Activated gamma-delta T cell (primary cell): Measurements from ENCODE around the gene TNNI2.
"Not testable (repeated sequence)": the region's sequence is repeated elsewhere in the genome, so short reads cannot be mapped to it uniquely, and the experiment has no call there.

Source experiments
- DNase-seq: peaks from one replicate; lab custom pipeline; 2025; lab: John Stamatoyannopoulos, UW
- total RNA-seq, 2 donors: gene quantifications; one replicate each; lab custom pipeline; 2026; lab: John Stamatoyannopoulos, UW

TNNI2 gene
- total RNA-seq, result 0.10 to 0.31 reads per million in 2 donors

- DNase-seq, result no peak
These were observed at the start of gene TNNI2 for GRCh38 chr11:1838426-1839144. Gene TNNI2, plus strand, starts transcription at chr11:1838981. Its CDS starts 716 bp downstream, at chr11:1839697.

DNA sequence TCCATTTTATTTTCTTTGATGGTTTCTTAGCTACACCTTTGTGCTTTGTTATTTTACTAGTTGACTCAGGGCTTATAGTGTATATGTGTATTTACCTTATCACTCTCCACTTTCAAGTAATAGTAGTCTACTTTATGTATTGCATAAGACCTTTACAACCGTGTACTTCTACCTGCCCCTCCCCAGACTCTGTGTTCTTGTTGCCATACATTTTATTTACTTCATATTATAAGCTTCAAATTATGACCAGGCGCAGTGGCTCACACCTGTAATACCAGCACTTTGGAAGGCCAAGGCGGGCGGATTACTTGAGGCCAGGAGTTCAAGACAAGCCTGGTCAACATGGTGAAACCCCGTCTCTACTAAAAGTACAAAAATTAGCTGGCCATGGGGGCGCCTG lies 46.9 kb upstream of the TNNI2 start:
- no peak for DNase-seq

- DNase-seq, result no peak
These were observed 46.3 kb upstream of the TNNI2 start for GRCh38 chr11:1792461-1792860.

DNA sequence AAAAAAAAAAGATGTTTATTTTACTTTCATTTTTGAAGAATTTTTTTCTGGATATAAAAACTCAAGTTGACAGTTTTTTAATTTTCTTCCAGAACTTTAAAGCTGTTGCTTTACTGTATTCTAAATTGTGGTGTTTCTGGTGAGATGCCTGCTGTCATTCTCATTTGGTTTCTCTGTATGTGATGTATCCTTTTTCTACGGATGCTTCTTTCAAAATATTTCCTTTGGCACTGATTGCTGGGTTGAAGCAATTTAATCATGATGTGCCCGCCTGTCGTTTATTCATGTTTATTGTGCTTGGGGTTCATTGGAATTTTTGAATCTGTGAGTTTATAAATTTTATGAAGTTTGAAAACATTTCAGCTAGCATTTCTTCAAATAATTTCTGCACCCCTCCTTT lies 45.7 kb upstream of the TNNI2 start:
- DNase-seq, result no peak

DNA sequence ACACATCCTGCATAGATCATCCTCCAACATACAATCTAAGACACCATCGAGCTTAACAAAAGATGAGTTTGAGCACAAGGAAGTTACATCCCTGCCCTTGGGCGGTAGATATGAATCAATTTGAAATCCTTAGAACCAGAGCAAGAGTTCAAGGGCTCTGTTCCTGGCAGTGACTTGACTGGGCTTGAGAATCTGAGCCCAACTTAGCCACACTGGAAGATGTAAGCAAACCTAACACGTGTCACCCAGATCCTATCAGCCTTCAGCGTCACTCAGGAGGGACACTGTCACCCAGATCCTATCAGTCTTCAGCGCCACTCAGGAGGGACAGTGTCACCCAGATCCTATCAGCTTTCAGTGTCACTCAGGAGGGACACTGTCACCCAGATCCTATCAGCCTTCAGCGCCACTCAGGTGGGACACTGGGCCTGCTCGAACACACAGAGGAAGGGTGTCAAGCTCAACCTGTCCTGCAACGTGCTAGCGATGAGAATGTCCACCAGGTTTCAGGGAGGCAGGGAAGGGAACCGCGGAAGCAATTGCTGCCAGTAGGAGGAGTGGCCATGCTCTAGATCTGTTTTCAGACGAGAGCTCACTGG lies 42.3 kb upstream of the TNNI2 start:
- DNase-seq, result no peak

DNA sequence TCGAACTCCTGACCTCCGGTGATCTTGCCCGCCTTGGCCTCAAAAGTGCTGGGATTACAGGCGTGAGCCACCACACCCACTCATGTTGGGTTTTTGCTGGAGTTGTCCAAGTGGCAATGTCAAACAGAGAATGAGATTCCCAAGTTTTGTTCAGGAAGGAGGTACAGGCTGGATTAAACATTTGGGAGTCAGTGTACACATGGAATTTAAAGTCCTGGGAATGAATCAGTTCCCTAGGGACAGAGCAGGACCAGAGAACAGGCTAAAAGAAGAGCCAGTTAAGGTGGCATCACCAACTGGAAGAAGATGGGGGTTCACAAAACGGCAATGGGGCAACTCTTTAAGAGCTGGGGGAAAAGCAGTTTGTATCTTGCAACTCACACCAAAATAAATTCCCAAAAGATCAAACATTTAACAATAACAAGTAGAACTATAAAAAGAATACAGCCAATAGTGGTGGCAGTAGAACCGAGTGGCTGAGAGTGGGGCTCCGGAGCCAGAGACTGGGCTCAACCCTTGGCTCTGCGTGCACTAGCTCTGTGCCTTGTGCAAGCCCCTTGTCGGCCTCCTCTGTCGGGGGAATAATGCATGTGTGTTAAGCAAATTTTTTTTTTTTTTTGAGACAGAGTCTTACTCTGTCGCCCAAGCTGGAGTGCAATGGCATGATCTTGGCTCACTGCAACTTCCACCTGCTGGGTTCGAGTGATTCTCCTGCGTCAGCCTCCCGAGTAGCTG lies 41.2 kb upstream of the TNNI2 start:
- DNase-seq, result no peak

- no peak for DNase-seq
These were observed 35.5 kb upstream of the TNNI2 start for GRCh38 chr11:1803246-1803645.

DNA sequence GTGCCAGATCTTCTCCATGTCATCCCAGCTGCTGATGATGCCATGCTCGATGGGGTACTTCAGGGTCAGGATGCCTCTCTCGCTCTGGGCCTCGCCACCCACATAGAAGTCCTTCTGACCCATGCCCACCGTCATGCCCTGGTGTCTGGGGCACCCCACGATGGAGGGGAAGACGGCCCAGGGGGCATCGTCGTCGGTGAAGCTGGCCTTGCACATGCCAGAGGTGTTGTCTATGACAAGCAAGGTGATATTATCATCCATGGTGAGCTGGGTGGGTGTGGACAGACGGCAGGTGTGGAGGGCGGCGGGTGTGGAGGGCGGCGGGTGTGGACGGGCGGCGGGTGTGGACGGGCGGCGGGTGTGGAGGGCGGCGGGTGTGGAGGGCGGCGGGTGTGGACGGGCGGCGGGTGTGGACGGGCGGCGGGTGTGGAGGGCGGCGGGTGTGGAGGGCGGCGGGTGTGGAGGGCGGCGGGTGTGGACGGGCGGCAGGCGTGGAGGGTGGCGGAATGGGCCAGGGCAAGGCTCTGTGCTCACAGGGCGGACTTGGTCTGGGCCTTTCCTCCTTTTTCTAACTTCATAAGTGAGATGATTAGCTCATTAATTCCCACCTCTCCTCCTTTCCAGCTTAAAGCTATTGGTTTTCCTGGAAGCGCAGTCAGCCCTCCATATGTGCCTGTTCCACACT lies 34.8 kb upstream of the TNNI2 start:
- not testable (repeated sequence) for DNase-seq

DNA sequence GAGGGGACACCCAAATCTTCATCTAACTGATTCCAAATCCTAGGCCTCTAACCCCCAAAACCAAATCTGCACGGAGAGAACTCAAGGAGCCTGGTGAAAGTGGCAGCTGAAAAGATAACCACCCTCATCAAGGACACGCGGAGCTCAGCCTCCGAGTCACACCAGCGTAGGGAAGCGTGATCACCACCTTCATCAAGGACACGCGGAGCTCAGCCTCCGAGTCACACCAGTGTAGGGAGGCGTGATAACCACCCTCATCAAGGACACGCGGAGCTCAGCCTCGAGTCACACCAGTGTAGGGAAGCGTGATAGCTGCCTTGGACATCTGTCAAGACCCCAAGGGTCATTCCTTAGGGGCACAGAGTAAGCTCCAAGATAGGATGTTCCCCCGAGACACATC lies 33.3 kb upstream of the TNNI2 start:
- DNase-seq, result no peak

- no peak for DNase-seq
These were observed 31.4 kb upstream of the TNNI2 start for GRCh38 chr11:1807264-1807995.

DNA sequence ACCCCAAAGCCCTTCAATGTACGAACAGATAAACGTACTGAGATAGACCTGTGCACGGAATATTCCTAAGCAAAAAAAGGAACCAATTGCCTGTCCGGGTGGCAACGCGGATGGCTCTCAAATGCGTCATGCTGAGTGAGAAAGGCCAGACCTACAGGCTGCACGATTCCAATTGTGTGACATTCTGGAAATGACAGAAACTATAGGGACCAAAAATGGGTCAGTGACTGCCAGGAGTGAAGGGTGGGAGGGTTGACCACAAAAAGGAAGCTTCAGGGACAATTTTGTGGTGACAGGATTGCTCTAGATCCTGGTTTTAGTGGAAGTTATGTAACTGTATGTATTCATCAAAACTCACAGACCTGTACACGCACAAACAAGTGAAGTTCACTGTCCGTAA lies 28.0 kb upstream of the TNNI2 start:
- no peak for DNase-seq

- no peak for DNase-seq
These were observed 26.5 kb upstream of the TNNI2 start for GRCh38 chr11:1812274-1812673.

DNA sequence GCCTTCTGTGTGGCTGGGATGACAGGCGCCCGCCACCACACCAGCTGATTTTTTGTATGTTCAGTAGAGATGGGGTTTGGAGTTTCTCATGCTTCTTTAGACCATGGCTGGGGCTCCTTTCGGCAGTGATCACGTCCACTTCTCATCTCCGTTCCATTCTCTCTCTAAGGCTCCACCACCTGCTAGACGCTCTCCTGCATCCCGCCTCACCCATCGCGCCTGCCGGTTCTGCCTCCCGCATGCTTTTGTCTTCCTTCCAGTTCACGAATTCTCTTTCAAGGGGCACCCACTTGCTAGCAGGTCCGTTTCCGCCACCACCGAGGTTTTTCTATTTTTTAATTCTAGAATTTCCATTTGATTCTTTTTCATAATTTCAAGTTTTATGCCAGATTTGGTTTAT lies 26.0 kb upstream of the TNNI2 start:
- DNase-seq, result no peak

GRCh38 chr11:1813356-1813755 lies 25.4 kb upstream of the TNNI2 start:
- DNase-seq, result not testable (repeated sequence)

GRCh38 chr11:1814691-1815090 lies 24.1 kb upstream of the TNNI2 start:
- no peak for DNase-seq

GRCh38 chr11:1815311-1815710 lies 23.5 kb upstream of the TNNI2 start:
- no peak for DNase-seq

DNA sequence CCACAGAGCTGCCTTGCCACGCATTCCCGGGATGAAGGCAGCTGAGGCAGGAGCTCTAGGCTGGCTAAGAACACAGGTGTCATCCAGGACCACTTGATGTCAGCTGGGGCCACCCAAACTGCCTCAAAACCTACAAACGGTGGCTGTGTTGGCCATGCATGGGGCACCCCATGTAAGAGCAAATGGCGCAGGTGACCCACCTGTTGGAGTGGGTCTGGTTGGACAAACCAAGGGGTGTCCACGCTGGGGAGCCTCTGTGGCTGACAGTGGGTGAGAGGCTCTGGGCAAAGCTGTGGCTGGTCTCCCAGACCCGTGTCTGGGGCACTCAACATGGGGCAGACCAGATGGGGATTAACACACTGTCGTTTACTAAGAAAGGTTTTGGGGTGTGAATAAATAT lies 23.0 kb upstream of the TNNI2 start:
- no peak for DNase-seq

DNA sequence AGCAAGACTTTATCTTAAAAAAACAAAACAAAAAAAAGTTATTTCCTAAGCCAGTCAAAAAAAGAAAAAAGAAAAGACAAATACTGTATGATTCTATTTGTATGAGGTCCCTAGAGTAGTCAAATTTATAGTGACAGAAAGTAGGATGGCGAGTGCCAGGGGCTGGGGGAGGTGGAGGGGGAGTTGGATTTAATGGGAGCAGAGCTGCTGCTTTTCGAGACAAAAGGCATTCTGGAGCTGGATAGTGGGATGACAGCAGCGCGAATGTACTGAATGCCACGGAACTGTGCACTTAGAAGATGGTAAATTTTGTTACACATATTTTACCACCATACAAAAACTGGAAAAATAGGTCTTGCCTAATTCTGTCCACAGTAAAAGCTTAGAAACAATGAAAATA lies 21.8 kb upstream of the TNNI2 start:
- DNase-seq, result no peak

- no peak for DNase-seq
These were observed 21.3 kb upstream of the TNNI2 start for GRCh38 chr11:1817511-1817910.

DNA sequence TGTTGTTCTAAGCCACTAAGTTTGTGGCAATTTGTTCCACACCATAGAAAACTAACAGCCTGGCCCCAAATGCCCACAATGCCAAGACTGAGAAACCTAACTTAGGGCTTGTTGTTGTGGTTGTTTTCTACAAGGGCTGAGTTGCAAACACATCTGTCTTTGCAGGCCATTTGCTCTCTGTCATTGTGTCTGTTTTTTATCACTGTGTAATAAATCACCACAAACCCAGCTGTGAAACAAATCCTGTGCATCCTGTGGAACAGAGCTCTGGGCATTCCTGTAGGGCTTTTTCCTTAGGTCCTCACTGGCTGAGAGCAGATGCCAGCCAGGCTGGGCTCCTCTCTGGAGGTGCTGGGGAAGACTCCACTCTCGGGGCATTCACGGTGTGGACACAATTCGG lies 19.7 kb upstream of the TNNI2 start:
- no peak for DNase-seq

- no peak for DNase-seq
These were observed 18.1 kb upstream of the TNNI2 start for GRCh38 chr11:1820463-1821325.
